K562 (cell line): ENCODE data around the gene GREB1. TPM values are rescaled to one million over a fixed set of nuclear protein-coding genes. Genes with fewer than 3 reads are reported as not detected.

Experiments used
- ATAC-seq: fragments of 200-7000 bp; cut with Tn5 transposase; 3 replicates; pipeline ENCODE4 v1.9.1; 2020; ENCODE audit warnings: moderate library complexity
- BruUV-seq: library from RNA; stranded (reverse); fragments of 400-500 nt; replicated peaks from 2 replicates; lab custom pipeline; 2021; lab: Mats Ljungman, UMichigan
- CTCF ChIA-PET: fragments of 300-600 bp; formaldehyde crosslinking; extraction: SDS; loops from one replicate; lab custom pipeline; 2021; ENCODE audit warnings: low intra/inter-chr PET ratio; lab: Yijun Ruan, JAX
- POLR2A ChIA-PET: fragments of 300-600, 350-650 bp; sonication (Branson Sonifier 250); formaldehyde crosslinking; extraction: SDS; loops from one replicate; lab custom pipeline; 2021; ENCODE audit warnings: antibody characterized with exemption, inconsistent platforms; lab: Yijun Ruan, JAX
- DNase-seq, 4 experiments: peaks; one replicate each; pipeline versions ENCODE4 v3.0.0 to v3.0.0-alpha.2; 2011 to 2018; ENCODE audit warnings: low spot score in 3 of 4, mixed read lengths in 3 of 4; ENCODE audit errors: extremely low read depth in 1 of 4
- FAIRE-seq: peaks from 2 replicates; lab custom pipeline; 2011; peaks lifted over from hg19 to GRCh38; lab: Jason Lieb, UNC
- H2AFZ ChIP-seq: 2 replicates; pipeline ENCODE4 v1.6.0; 2011; ENCODE audit warnings: low read depth, low read length, control low read depth, inconsistent platforms
- H3K27ac ChIP-seq: fragments of 200-600 bp; 3 replicates; pipeline ENCODE4 v1.8.0; 2011; ENCODE audit warnings: low read depth, mild to moderate bottlenecking, control low read depth, inconsistent platforms, low read length, moderate library complexity, mixed read lengths; ENCODE audit errors: extremely low read depth
- H3K27me3 ChIP-seq, 2 experiments: fragments of 300-600 bp in 1 of 2; 2 replicates in 1 of 2; 3 replicates in 1 of 2; pipeline versions ENCODE4 v1.6.0 to v1.8.0; 2011; ENCODE audit warnings: inconsistent platforms in 2 of 2, low read length in 2 of 2, mild to moderate bottlenecking in 1 of 2, mixed read lengths in 1 of 2, moderate library complexity in 1 of 2; ENCODE audit not compliant: control insufficient read depth in 2 of 2, insufficient read depth in 2 of 2
- H3K36me3 ChIP-seq: fragments of 300-600 bp; 3 replicates; pipeline ENCODE4 v1.8.0; 2011; ENCODE audit warnings: mild to moderate bottlenecking, low read length, inconsistent platforms; ENCODE audit not compliant: control insufficient read depth, insufficient read depth
- H3K4me1 ChIP-seq, 2 experiments: fragments of 200-600 bp in 1 of 2; replicated peaks in 1 of 2; 2 replicates in 1 of 2; 3 replicates in 1 of 2; pipeline versions ENCODE4 v1.5.1 to v1.8.0; 2011; ENCODE audit warnings: inconsistent platforms in 2 of 2, low read length in 2 of 2, mild to moderate bottlenecking in 1 of 2, mixed read lengths in 1 of 2, moderate library complexity in 1 of 2; ENCODE audit not compliant: control insufficient read depth in 2 of 2, insufficient read depth in 2 of 2
- H3K4me2 ChIP-seq: 2 replicates; pipeline ENCODE4 v1.6.1; 2011; ENCODE audit warnings: low read length, control low read depth, inconsistent platforms, mixed read lengths; ENCODE audit not compliant: insufficient read depth
- H3K4me3 ChIP-seq: fragments of 200-600 bp; sonication (generic), shearing (Covaris generic); 2 replicates; pipeline ENCODE4 v1.5.1; 2016; ENCODE audit warnings: control low read depth, inconsistent platforms
- H3K79me2 ChIP-seq: fragments of 200-600 bp; 3 replicates; pipeline ENCODE4 v1.8.0; 2011; ENCODE audit warnings: low read length, inconsistent platforms; ENCODE audit not compliant: control insufficient read depth, insufficient read depth
- H3K9ac ChIP-seq, 2 experiments: 2 replicates each; pipeline versions ENCODE4 v1.6.0 to v1.6.1; 2011; ENCODE audit warnings: low read depth in 2 of 2, low read length in 2 of 2, control low read depth in 1 of 2, inconsistent platforms in 1 of 2, mild to moderate bottlenecking in 1 of 2, mixed read lengths in 1 of 2; ENCODE audit not compliant: insufficient read depth in 1 of 2
- H3K9me1 ChIP-seq: one replicate; pipeline ENCODE4 v1.6.0; 2011; ENCODE audit warnings: inconsistent platforms, mild to moderate bottlenecking, low read length, moderate library complexity; ENCODE audit not compliant: control insufficient read depth, insufficient read depth
- H3K9me3 ChIP-seq: replicated peaks from 2 replicates; pipeline ENCODE4 v1.5.1; 2011; ENCODE audit warnings: low read depth, low read length, inconsistent platforms; ENCODE audit not compliant: control insufficient read depth, insufficient read depth
- H4K20me1 ChIP-seq: replicated peaks from 2 replicates; pipeline ENCODE4 v1.6.1; 2011; ENCODE audit warnings: low read length, inconsistent platforms, mixed read lengths; ENCODE audit not compliant: control insufficient read depth, insufficient read depth
- ADNP ChIP-seq: fragments of 200-800 bp; sonication (Bioruptor generic); IDR thresholded peaks from 2 replicates; pipeline ENCODE4 v1.6.1; 2016; ENCODE audit warnings: missing genetic modification characterization, missing compliant biosample characterization
- ARID1B ChIP-seq: fragments of 450-650 bp; IDR thresholded peaks from 2 replicates; pipeline ENCODE4 v1.6.1; 2016; ENCODE audit warnings: antibody characterized with exemption, mild to moderate bottlenecking, inconsistent platforms
- BCOR ChIP-seq: fragments of 450-650 bp; IDR thresholded peaks from 2 replicates; pipeline ENCODE4 v1.6.1; 2016
- ELF1 ChIP-seq: fragments of 200-800 bp; sonication (Bioruptor generic); IDR thresholded peaks from 2 replicates; pipeline ENCODE4 v1.6.1; 2016; ENCODE audit warnings: missing genetic modification characterization, missing compliant biosample characterization
- FOXM1 ChIP-seq, 2 experiments: fragments of 450-650 bp in 1 of 2; sonication (generic) in 1 of 2; formaldehyde crosslinking in 1 of 2; IDR thresholded peaks; 2 replicates each; pipeline versions ENCODE4 v1.6.1 to v1.9.0; 2017 to 2022; ENCODE audit warnings: low read depth in 2 of 2, mild to moderate bottlenecking in 2 of 2, missing genetic modification reagents in 1 of 2, moderate library complexity in 1 of 2
- NFXL1 ChIP-seq: fragments of 450-650 bp; formaldehyde crosslinking; IDR thresholded peaks from 2 replicates; pipeline ENCODE4 v1.4.0; 2021; ENCODE audit warnings: mild to moderate bottlenecking
- NKRF ChIP-seq: fragments of 450-650 bp; IDR thresholded peaks from 2 replicates; pipeline ENCODE4 v1.6.1; 2016; ENCODE audit warnings: borderline replicate concordance
- PTRF ChIP-seq: fragments of 450-650 bp; IDR thresholded peaks from 2 replicates; pipeline ENCODE4 v1.6.1; 2016; ENCODE audit warnings: mild to moderate bottlenecking, missing genetic modification characterization, missing compliant biosample characterization
- SMAD3 ChIP-seq: fragments of 450-650 bp; formaldehyde crosslinking; conservative IDR thresholded peaks from 2 replicates; pipeline ENCODE4 v1.4.0; 2020; ENCODE audit warnings: mild to moderate bottlenecking
- ZNF282 ChIP-seq: sonication (generic); formaldehyde crosslinking; IDR thresholded peaks from 2 replicates; pipeline ENCODE4 v1.8.1; 2023; ENCODE audit warnings: missing genetic modification reagents
- ZNF449 ChIP-seq: fragments of 250-450 bp; sonication (Bioruptor Pico); IDR thresholded peaks from 2 replicates; pipeline ENCODE4 v1.8.0; 2022; ENCODE audit warnings: moderate library complexity, mild to moderate bottlenecking, inconsistent platforms
- ZNF695 ChIP-seq: fragments of 450-650 bp; formaldehyde crosslinking; IDR thresholded peaks from 2 replicates; pipeline ENCODE4 v1.4.0; 2020; ENCODE audit warnings: mild to moderate bottlenecking, moderate library complexity
- WGBS: fragments of 100-300 bp; shearing (Covaris generic); methylation state at CpG from one replicate; pipeline ENCODE4 v1.1.6; 2016; ENCODE audit warnings: low coverage, mixed read lengths; ENCODE audit not compliant: insufficient coverage; ENCODE audit errors: missing lambda C conversion rate; 5-methylcytosine and 5-hydroxymethylcytosine counted together
- in situ Hi-C: fragments of 300-500 bp; cut with MboI; formaldehyde crosslinking; loops from 4 replicates; pipeline ENCODE4 v1.15.0; 2018; ENCODE audit warnings: inconsistent platforms, mixed read lengths
- intact Hi-C: fragments of 100-400 bp; cut with micrococcal nuclease; formaldehyde crosslinking; loops from 2 replicates; pipeline ENCODE4 v1.14.2; 2022
- polyA plus RNA-seq, 8 experiments: library from polyadenylated mRNA; depleted of rRNA in 4 of 8; stranded (reverse) in 5 of 8; unstranded in 3 of 8; fragments of >200 nt; fragmentation: Nextera tagmentation in 2 of 8; fragmentation: Illumina TruSeq in 1 of 8; extraction: Ambion mirVana in 2 of 8; extraction: Trizol in 1 of 8; gene quantifications; 2 replicates each; pipeline versions ENCODE4 v1.2.1 to v1.2.3, GENCODE V29; 2011 to 2014; ENCODE audit warnings: inconsistent platforms in 1 of 8, missing spikeins in 1 of 8
- total RNA-seq, 7 experiments: library from RNA; depleted of rRNA in 6 of 7; stranded (reverse); fragments of >200 nt in 6 of 7; fragmentation: Illumina TruSeq in 2 of 7; extraction: Trizol in 2 of 7; gene quantifications; 2 replicates each; pipeline versions ENCODE4 v1.2.1 to v1.2.3, GENCODE V29; 2011 to 2021; ENCODE audit warnings: low replicate concordance in 1 of 7
- TF ChIP-seq, protein P1 (sequence below): IDR thresholded peaks from 2 replicates; pipeline ENCODE4 v1.6.1; 2016; ENCODE audit warnings: missing genetic modification characterization, missing compliant biosample characterization
- TF ChIP-seq, protein P2 (sequence below): fragments of 250-450 bp; sonication (Bioruptor Pico); IDR thresholded peaks from 2 replicates; pipeline ENCODE4 v1.5.0; 2020; ENCODE audit warnings: mild to moderate bottlenecking
- TF ChIP-seq, protein P3 (sequence below): sonication (generic); formaldehyde crosslinking; IDR thresholded peaks from 2 replicates; pipeline ENCODE4 v1.8.0; 2022; ENCODE audit warnings: mild to moderate bottlenecking, missing genetic modification reagents
- TF ChIP-seq, protein P4 (sequence below): fragments of 250-450 bp; sonication (Bioruptor Pico); IDR thresholded peaks from 2 replicates; pipeline ENCODE4 v1.9.0; 2021; ENCODE audit warnings: mild to moderate bottlenecking

GREB1 gene
- total and polyA plus RNA-seq, 9 of the 15 experiments (the other 6 are each of a cell fraction or from before 2014, with no cell fraction given) = 0.04 to 0.86 (median 0.10) TPM; not detected in 1

DNA sequence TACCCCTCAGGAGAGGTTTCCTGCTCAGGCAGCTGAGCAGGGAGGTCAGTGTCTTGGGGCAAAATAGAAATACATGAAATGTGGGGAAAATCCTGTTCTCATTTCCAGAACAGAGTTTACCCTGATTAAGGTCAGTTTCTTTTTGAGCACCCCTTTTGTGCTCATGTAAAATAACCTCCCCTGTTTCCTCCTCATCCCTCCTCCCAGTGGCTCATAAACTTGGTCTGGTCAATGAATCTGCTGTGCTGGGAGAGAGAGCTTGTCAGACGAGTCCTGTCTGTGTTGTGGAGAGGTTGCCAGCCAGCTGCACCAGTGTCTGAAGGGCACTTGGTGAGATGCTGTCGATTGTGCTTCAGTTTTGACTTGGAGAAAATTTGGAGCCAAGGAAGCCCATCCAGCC, 87.6 kb downstream of the GREB1 start:
- H4K20me1 ChIP-seq = peaks cover 8% of the 10 kb centered on the region; the same call in 1 of the 2 replicates
- FAIRE-seq = no peak
- H3K27ac ChIP-seq = no peak overlapping the region
- no peak for ATAC-seq
- intact Hi-C loops (no loop called here), in situ Hi-C loops (no loop called here)
- CTCF ChIA-PET = no interaction called here
- POLR2A ChIA-PET = interaction anchor here (0.6 kb wide), 1 partner anchor 494 kb away, joined by 4 read pairs; no protein-coding TSS in a partner anchor
- H2AFZ ChIP-seq = no peak overlapping the region
- BruUV-seq = no TSS peak
- no peak overlapping the region for H3K4me3 ChIP-seq
- H3K9me1 ChIP-seq = no peaks in the 10 kb centered on the region
- no peaks in the 10 kb centered on the region for H3K79me2 ChIP-seq
- H3K9ac ChIP-seq = no peak overlapping the region
- H3K36me3 ChIP-seq = no peaks in the 10 kb centered on the region
- peaks cover 0 to 11% of the 10 kb centered on the region in 2 experiments; a peak in 1 of 5 replicates for H3K4me1 ChIP-seq
- WGBS = 4% methylated on average over 2 of the region's 2 CpGs
- DNase-seq = no peak
- H3K9me3 ChIP-seq = no peaks in the 10 kb centered on the region; the same call in 1 of the 2 replicates
- H3K27me3 ChIP-seq = peaks cover 55 to 82% of the 10 kb centered on the region in 2 experiments
- no peak overlapping the region for H3K4me2 ChIP-seq
- TF ChIP-seq, protein P1, sequence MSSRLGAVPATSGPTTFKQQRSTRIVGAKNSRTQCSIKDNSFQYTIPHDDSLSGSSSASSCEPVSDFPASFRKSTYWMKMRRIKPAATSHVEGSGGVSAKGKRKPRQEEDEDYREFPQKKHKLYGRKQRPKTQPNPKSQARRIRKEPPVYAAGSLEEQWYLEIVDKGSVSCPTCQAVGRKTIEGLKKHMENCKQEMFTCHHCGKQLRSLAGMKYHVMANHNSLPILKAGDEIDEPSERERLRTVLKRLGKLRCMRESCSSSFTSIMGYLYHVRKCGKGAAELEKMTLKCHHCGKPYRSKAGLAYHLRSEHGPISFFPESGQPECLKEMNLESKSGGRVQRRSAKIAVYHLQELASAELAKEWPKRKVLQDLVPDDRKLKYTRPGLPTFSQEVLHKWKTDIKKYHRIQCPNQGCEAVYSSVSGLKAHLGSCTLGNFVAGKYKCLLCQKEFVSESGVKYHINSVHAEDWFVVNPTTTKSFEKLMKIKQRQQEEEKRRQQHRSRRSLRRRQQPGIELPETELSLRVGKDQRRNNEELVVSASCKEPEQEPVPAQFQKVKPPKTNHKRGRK (tag) = no peak
- TF ChIP-seq, protein P2, sequence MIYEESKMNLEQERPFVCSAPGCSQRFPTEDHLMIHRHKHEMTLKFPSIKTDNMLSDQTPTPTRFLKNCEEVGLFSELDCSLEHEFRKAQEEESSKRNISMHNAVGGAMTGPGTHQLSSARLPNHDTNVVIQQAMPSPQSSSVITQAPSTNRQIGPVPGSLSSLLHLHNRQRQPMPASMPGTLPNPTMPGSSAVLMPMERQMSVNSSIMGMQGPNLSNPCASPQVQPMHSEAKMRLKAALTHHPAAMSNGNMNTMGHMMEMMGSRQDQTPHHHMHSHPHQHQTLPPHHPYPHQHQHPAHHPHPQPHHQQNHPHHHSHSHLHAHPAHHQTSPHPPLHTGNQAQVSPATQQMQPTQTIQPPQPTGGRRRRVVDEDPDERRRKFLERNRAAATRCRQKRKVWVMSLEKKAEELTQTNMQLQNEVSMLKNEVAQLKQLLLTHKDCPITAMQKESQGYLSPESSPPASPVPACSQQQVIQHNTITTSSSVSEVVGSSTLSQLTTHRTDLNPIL (CRISPR knock-in tag) = no peak
- TF ChIP-seq ADNP (tag) = no peak
- no peak for TF ChIP-seq ELF1 (tag)
- no peak for TF ChIP-seq SMAD3 (CRISPR knock-in tag)
- TF ChIP-seq, protein P3, sequence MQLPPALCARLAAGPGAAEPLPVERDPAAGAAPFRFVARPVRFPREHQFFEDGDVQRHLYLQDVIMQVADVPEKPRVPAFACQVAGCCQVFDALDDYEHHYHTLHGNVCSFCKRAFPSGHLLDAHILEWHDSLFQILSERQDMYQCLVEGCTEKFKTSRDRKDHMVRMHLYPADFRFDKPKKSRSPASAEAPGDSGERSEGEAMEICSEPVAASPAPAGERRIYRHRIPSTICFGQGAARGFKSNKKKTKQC = no peak
- no peak for TF ChIP-seq PTRF
- TF ChIP-seq NFXL1 (CRISPR knock-in tag) = no peak
- no peak for TF ChIP-seq ARID1B
- no peak for TF ChIP-seq BCOR
- no peak for TF ChIP-seq ZNF449 (CRISPR knock-in tag)
- no peak for TF ChIP-seq NKRF
- TF ChIP-seq ZNF282 (CRISPR knock-in tag) = no peak
- TF ChIP-seq, protein P4, sequence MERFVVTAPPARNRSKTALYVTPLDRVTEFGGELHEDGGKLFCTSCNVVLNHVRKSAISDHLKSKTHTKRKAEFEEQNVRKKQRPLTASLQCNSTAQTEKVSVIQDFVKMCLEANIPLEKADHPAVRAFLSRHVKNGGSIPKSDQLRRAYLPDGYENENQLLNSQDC (CRISPR knock-in tag) = no peak
- no peak for TF ChIP-seq FOXM1 (IDR thresholded peaks at IDR 0.05; ENCODE audit: low read depth)
- no peak for TF ChIP-seq FOXM1 (CRISPR knock-in tag; IDR thresholded peaks at IDR 0.05; ENCODE audit: low read depth)
- TF ChIP-seq ZNF695 (CRISPR knock-in tag) = no peak
